Suprapubic skin (tissue), 4 donors: ENCODE results near the gene RFX3. TPM values are rescaled to one million over a fixed set of nuclear protein-coding genes. Genes with fewer than 3 reads are reported as not detected.

Experiments used
- DNase-seq, 2 donors: peaks; one replicate each; pipeline ENCODE4 v3.0.0-alpha.2; 2019; ENCODE audit warnings: low spot score in 2 of 2
- H3K27ac ChIP-seq: fragments of 200-600 bp; sonication (generic); one replicate; pipeline ENCODE4 v1.5.1; 2019
- H3K27me3 ChIP-seq: fragments of 200-600 bp; sonication (generic); one replicate; pipeline ENCODE4 v1.5.1; 2019
- H3K36me3 ChIP-seq: fragments of 200-600 bp; sonication (generic); one replicate; pipeline ENCODE4 v1.5.1; 2019
- H3K4me1 ChIP-seq: fragments of 200-600 bp; sonication (generic); one replicate; pipeline ENCODE4 v1.5.1; 2019
- H3K4me3 ChIP-seq: fragments of 200-600 bp; sonication (generic); one replicate; pipeline ENCODE4 v1.5.1; 2019; ENCODE audit warnings: mild to moderate bottlenecking
- H3K9me3 ChIP-seq: fragments of 200-600 bp; sonication (generic); one replicate; pipeline ENCODE4 v1.5.1; 2019
- EP300 ChIP-seq: sonication (generic); formaldehyde crosslinking; IDR thresholded peaks from one replicate; pipeline ENCODE4 v1.6.1; 2017; ENCODE audit warnings: antibody characterized with exemption
- POLR2A ChIP-seq, 2 donors: fragments of 450-650 bp; IDR thresholded peaks; one replicate each; pipeline ENCODE4 v1.6.1; 2017; ENCODE audit warnings: antibody characterized with exemption in 2 of 2, mild to moderate bottlenecking in 2 of 2, moderate library complexity in 2 of 2
- POLR2AphosphoS5 ChIP-seq, 3 donors: sonication (generic); formaldehyde crosslinking; IDR thresholded peaks; one replicate each; pipeline ENCODE4 v1.6.1; 2017; ENCODE audit warnings: antibody characterized with exemption in 3 of 3
- WGBS: methylation state at CpG from one replicate; pipeline ENCODE4 v1.1.5; 2018; 5-methylcytosine and 5-hydroxymethylcytosine counted together
- total RNA-seq, 4 donors: library from RNA; depleted of rRNA; stranded (reverse); fragments of >200 nt; gene quantifications; one replicate each; pipeline ENCODE4 v1.1.0, GENCODE V29; 2016
- TF ChIP-seq, protein P1 (sequence below), 2 donors: fragments of 200-600 bp in 1 of 2; fragments of 450-650 bp in 1 of 2; sonication (generic) in 1 of 2; IDR thresholded peaks; one replicate each; pipeline ENCODE4 v1.5.1; 2016 to 2019; ENCODE audit warnings: antibody characterized with exemption in 2 of 2, mild to moderate bottlenecking in 1 of 2, moderate library complexity in 1 of 2

The RFX3 gene
- total RNA-seq, 4 donors from 2014 or later: 7.7 to 23.5 (median 9.4) TPM

GRCh38 chr9:3186751-3187150 is 339.1 kb downstream of the RFX3 start:
- H3K4me3 ChIP-seq: no peak overlapping the region
- WGBS: 79% methylated on average over 4 of the region's 4 CpGs
- no peak for DNase-seq
- H3K36me3 ChIP-seq: no peaks in the 10 kb centered on the region
- peaks cover under 1% of the 10 kb centered on the region for H3K27me3 ChIP-seq
- H3K4me1 ChIP-seq: no peaks in the 10 kb centered on the region
- H3K9me3 ChIP-seq: no peaks in the 10 kb centered on the region
- no peak overlapping the region for H3K27ac ChIP-seq
- no peak for TF ChIP-seq POLR2AphosphoS5 (IDR thresholded peaks at IDR 0.05)
- TF ChIP-seq POLR2A (IDR thresholded peaks at IDR 0.05): no peak
- TF ChIP-seq EP300: no peak
- TF ChIP-seq, protein P1, sequence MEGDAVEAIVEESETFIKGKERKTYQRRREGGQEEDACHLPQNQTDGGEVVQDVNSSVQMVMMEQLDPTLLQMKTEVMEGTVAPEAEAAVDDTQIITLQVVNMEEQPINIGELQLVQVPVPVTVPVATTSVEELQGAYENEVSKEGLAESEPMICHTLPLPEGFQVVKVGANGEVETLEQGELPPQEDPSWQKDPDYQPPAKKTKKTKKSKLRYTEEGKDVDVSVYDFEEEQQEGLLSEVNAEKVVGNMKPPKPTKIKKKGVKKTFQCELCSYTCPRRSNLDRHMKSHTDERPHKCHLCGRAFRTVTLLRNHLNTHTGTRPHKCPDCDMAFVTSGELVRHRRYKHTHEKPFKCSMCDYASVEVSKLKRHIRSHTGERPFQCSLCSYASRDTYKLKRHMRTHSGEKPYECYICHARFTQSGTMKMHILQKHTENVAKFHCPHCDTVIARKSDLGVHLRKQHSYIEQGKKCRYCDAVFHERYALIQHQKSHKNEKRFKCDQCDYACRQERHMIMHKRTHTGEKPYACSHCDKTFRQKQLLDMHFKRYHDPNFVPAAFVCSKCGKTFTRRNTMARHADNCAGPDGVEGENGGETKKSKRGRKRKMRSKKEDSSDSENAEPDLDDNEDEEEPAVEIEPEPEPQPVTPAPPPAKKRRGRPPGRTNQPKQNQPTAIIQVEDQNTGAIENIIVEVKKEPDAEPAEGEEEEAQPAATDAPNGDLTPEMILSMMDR (IDR thresholded peaks at IDR 0.05): no peak

GRCh38 chr9:3181049-3181953 is 344.5 kb downstream of the RFX3 start:
- WGBS: 2% methylated on average over 9 of the region's 76 CpGs
- Histone ChIP-seq H3K27me3 (peaks cover 16% of the 10 kb centered on the region), H3K36me3 (no peaks in the 10 kb centered on the region), H3K4me3 (peak overlapping the region; percentile 37), H3K9me3 (no peaks in the 10 kb centered on the region), H3K4me1 (peaks cover 10% of the 10 kb centered on the region), H3K27ac (no peak overlapping the region)
- no peak for DNase-seq
- TF ChIP-seq POLR2A (IDR thresholded peaks at IDR 0.05): no peak
- TF ChIP-seq, protein P1 (IDR thresholded peaks at IDR 0.05): peak in 1 of 2 donors; percentile 12

- Histone ChIP-seq H3K27ac (no peak overlapping the region), H3K27me3 (peaks cover 16% of the 10 kb centered on the region), H3K4me1 (peaks cover 10% of the 10 kb centered on the region), H3K9me3 (no peaks in the 10 kb centered on the region), H3K4me3 (peak overlapping the region; percentile 37), H3K36me3 (no peaks in the 10 kb centered on the region)
- no peak for DNase-seq
- WGBS: 30% methylated on average over 10 of the region's 19 CpGs
- TF ChIP-seq POLR2AphosphoS5 (IDR thresholded peaks at IDR 0.05) (no peak), EP300 (no peak), POLR2A (IDR thresholded peaks at IDR 0.05) (no peak)
- TF ChIP-seq, protein P1 (IDR thresholded peaks at IDR 0.05): no peak
Observed at GRCh38 chr9:3180696-3181048, 345.1 kb downstream of the RFX3 start.

DNA sequence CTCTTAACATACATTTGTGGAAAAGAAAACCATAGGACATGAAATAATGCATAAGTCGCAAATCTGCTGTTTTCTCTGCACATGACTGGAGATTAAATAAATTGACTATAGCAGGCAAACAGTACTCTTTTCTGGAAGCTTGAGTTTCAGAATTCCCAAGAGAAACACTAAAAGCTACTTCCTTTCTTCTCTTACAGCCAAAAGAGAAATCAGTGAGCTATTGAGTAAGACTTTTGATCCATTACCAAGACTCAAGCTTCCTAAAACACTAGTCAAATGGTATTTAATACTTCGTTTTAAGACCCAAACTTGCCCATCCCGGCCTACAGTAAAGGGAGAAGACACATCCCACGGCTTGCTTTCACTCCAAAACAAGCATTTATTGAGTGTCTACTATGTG is 346.1 kb downstream of the RFX3 start:
- TF ChIP-seq EP300 (no peak), POLR2AphosphoS5 (IDR thresholded peaks at IDR 0.05) (no peak), POLR2A (IDR thresholded peaks at IDR 0.05) (no peak)
- TF ChIP-seq, protein P1 (IDR thresholded peaks at IDR 0.05): no peak
- Histone ChIP-seq H3K4me1 (peaks cover 10% of the 10 kb centered on the region), H3K27me3 (peaks cover 16% of the 10 kb centered on the region), H3K4me3 (no peak overlapping the region), H3K36me3 (no peaks in the 10 kb centered on the region), H3K27ac (no peak overlapping the region), H3K9me3 (no peaks in the 10 kb centered on the region)
- 80% methylated on average over 4 of the region's 4 CpGs for WGBS
- no peak for DNase-seq

DNA sequence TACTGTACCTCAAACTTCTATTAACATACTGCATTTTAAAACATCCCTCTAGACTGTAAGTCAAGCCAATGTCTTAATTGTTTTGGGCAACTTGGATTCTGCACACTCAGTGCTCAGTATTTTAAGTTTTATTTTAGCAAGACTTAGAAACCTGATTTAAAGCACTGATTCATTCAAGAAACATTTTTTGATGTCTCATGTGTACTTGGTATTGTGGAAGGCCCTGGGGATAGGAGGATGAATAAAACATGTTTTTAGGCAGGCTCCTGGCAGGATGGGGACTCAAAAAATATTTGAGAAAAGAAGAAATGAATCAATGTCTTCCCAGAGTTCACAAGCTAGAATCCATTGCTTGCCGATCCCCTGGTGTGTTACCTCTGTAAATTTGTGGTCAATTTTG is 347.9 kb downstream of the RFX3 start:
- DNase-seq: no peak
- Histone ChIP-seq H3K27ac (no peak overlapping the region), H3K9me3 (no peaks in the 10 kb centered on the region), H3K36me3 (no peaks in the 10 kb centered on the region), H3K4me1 (peaks cover 10% of the 10 kb centered on the region), H3K27me3 (peaks cover 16% of the 10 kb centered on the region), H3K4me3 (no peak overlapping the region)
- TF ChIP-seq EP300 (no peak), POLR2AphosphoS5 (IDR thresholded peaks at IDR 0.05) (no peak), POLR2A (IDR thresholded peaks at IDR 0.05) (no peak)
- TF ChIP-seq, protein P1 (IDR thresholded peaks at IDR 0.05): no peak
- WGBS: 60% methylated on average over 1 of the region's 1 CpG
